Activated CD8-positive, alpha-beta memory T cell treated with anti-CD3 and anti-CD28 coated beads for 1 hour (primary cell): ENCODE results near the gene ELK3.

Experiments used
- DNase-seq, 2 donors: peaks; one replicate each; pipeline ENCODE4 v3.0.0-alpha.2; 2020; ENCODE audit warnings: low read depth in 1 of 2; ENCODE audit errors: extremely low read depth in 1 of 2

Gene ELK3

GRCh38 chr12:96193725-96194575 lies at the start of gene ELK3:
Gene ELK3, plus strand, starts transcription at chr12:96194375.
- DNase-seq, result peak in 1 of 2 donors; percentile 31

- no peak for DNase-seq
These were observed 47.4 kb upstream of the ELK3 start for GRCh38 chr12:96146747-96147146.

DNA sequence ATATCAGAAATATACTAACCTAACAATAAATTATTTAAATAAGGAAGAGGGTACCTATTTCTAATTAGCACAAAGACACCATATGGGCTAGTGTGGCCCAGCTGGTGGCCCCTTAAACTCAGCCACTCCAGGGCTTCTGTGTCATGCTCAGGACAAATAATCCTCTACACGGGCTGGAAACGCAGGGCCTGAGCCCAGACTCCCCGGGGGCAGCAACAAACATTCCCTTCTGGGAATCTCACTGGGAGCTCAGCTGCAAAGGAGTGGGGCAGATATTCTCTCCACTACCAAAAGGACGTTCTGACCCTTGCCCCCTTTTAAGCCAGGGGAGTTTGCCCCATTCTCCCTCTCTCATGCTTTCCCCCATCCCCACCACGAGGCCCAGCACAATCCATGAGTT lies 43.7 kb upstream of the ELK3 start:
- no peak for DNase-seq

- DNase-seq, result no peak
These were observed 42.0 kb upstream of the ELK3 start for GRCh38 chr12:96152164-96152563.

- no peak for DNase-seq
These were observed 40.9 kb upstream of the ELK3 start for GRCh38 chr12:96153131-96153725.

DNA sequence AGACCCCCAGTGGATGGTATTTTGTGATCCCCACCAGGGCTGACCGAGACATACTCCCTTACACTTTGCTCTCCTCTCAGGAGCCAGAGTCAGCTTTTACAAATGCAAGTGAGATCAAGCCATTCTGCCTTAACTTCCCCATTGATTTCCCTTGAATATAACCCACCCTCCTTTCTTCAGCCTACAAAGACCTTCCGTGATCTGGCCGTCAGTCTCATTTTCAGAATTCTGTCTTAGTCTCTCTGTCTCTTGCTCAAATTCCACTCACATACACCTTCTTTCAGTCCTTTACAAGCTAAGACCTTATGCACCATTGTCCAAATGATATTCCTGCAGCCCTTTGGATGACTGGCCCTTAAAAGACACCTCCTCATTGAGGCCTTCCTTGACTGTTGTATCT lies 39.0 kb upstream of the ELK3 start:
- DNase-seq, result no peak

- DNase-seq, result no peak
These were observed 38.4 kb upstream of the ELK3 start for GRCh38 chr12:96155781-96156180.

DNA sequence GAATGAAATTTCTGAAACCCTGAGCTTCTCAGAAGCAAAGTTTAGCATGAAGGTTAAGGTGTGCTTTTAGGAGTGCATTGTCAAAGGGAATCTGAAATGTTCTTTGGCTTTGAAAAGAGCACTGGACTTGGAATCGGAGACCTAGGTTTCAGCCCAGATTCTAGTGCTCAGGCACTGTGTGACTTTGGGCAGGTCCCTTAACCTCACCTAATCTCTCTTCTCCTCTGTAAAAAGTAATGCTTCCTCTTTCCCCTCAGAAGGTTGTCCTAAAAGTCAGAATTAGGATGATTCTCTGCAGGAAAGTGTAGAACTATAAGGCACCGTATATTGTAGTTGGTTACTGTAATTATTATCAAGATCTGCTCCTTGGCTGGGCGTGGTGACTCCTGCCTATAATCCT lies 38.0 kb upstream of the ELK3 start:
- no peak for DNase-seq

GRCh38 chr12:96157427-96157826 lies 36.7 kb upstream of the ELK3 start:
- DNase-seq, result no peak

DNA sequence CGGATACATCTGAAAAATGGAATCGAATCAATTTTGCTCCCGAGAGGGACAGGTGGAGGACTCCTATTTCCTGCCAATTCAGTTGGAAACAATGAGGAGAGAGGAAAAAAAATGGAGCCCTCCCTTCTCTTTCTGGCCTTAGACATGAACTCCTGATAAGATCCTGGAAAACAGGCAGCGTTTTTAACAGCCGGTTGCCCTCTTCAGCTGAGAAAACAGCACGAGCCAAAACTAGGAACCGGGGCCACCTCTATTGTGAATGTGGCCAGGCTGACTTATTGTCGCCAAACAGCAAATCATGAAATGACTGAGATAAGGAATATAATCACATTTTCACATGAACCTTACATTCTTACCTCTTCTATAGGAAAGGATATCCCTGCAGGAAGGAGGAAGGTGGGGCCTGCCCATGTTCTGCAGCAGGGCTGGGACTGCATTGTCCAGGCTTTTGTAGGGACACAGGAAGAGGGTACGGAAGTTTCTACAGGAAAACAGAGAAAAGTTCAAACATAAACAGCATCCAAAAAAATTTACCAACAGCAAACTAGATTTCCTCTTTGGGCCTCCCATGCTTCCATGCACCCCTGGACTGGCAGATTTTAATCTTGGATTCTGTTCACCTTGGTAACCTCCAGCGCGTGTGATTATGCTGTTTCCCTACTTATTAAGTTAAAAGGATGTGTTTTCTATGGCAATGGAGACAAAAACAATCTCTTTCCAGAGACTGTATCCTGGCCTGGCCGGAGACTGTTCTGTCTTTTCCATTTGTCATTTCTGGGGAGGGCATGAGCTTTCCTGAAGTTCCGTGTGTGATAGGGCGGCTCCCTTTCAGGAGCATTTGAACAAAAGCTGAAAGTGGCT lies 29.0 kb upstream of the ELK3 start:
- DNase-seq, result no peak

- DNase-seq, result no peak
These were observed 27.4 kb upstream of the ELK3 start for GRCh38 chr12:96166765-96167164.

DNA sequence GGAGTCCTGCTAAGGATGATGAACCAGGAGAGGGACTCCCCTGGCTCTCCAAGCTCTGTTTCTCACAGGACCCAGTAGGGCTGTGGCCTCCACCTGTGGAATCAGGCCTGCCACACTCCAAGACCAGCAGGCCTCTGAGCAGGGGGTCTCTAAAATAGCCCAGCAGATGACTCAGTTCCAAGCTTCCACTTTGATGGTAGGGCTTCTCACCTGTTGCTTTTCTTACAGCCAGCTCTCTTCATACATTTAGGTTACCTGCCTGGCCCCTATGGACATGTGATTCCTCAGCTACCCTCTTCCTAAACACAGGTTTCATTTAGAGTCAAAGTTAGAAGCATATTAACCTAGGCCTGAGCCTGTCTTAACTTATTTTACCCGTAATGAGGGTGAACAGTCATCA lies 26.7 kb upstream of the ELK3 start:
- DNase-seq, result no peak

DNA sequence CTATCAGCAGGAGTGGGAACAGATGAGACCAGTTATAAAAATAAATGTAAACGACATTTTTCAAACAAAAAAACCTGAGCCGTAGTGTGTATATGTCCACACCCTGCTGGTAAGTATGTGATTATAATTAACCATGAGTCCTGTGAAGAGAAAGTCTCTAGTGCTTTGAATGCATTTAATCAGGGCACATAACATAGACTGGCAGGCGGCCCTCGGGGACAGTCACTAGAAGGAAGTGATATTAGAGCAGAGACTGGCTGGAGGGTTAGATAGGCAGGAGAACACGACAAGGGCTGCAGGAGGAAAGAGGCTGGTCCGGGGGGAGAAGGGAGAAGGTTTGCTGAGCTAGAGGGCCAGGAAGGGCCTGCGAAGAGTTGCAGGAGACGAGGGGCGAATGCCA lies 23.8 kb upstream of the ELK3 start:
- no peak for DNase-seq

DNA sequence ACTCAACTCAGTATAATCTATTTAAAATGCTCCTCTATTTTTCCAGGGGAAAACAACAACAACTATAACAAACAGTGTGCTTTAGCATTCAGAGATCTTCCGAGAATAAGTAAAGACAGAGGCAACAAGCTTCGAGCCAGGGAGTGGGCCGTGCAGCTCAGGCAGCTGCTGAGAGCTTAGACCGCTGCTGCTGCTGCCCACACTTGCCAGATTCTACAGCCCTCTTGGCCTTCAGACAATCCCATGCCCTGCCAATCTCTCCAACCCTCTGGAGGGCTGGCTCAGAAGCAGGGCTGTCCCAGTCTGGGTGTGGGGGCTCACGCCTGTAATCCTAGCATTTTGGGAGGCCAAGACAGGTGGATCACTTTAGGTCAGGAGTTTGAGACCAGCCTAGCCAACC lies 23.4 kb upstream of the ELK3 start:
- DNase-seq, result no peak

DNA sequence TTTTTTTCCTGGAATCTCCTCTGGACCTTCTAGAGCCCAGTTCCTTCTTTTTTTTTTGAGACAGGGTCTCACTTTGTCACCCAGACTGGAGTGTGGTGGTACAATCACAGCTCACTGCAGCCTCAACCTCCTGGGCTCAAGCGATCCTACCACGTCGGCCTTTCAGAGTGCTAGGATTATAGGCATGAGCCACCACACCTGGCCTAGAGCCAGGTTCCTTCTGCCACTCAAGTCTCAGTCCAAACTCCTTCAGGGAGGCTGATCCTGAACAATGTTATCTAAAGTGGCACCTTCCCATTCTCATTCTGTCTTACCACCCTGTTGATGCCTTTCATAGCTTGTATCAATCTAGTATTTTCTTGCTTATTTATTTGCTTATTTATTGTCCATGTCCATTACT lies 22.3 kb upstream of the ELK3 start:
- DNase-seq, result no peak

DNA sequence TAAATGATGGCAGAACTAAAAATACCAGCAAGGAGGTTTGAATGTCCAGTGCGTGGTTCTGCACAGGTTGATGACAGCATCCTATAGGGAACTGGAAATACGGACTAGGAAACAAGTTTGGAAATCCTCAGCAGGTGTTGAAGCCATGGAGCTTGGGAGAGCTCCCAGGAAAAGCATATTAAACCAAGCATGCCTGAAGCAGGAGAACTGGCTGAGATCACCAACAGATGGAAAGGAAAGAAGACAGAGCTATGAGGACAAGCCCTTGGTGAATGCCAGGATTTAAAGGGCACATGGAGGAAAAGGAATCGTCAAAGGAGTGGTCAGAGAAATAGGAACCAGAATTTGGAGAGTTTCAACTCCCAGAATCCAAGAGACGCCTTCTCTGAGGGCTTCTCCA lies 21.2 kb upstream of the ELK3 start:
- DNase-seq, result no peak

- no peak for DNase-seq
These were observed 17.6 kb upstream of the ELK3 start for GRCh38 chr12:96176575-96176974.

DNA sequence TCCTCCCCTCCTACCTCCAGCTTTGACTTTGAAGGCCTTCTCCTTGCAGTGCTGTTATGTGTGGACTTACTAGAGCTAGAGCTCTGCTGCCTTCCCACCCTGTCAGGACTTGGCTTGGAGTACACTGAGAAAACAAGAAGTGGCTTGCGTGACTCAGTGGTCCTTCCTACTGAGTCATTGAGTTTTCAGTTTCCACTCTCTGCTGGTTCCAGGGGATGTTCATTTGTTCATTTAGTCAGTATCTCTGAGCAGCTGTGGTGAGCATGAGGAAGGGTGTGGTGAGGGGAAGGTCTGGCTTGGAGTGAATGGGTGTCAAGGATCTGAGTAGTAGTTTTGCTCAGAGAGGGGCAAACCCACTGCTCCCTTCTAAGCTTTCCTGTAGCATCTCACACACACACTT lies 17.2 kb upstream of the ELK3 start:
- no peak for DNase-seq

DNA sequence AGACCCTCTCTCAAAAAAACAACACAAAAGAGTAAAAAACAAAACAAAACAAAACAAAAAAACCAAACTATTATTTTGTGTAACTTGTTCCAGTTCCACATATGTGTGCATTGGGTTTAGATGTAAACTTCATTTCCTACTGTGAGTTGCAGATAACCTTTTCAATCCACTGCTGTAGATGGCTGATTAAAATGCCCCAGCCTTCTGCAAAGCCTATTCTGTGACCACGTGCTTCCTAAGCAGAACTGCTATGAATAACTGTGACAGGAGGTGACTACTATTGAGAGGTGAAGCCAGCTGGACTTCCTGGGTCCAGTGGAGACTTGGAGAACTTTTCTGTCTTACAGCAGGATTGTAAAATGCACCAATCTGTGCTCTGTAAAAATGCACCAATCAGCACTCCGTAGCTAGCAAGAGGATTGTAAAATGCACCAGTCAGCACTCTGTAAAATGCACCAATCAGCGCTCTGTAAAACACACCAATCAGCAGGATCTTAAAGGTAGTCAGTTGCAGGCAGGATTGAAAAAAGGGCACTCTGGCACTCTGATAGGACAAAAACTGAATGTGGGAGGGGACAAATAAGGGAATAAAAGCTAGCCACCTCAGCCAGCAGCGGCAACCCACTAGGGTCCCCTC lies 10.3 kb upstream of the ELK3 start:
- DNase-seq, result no peak

DNA sequence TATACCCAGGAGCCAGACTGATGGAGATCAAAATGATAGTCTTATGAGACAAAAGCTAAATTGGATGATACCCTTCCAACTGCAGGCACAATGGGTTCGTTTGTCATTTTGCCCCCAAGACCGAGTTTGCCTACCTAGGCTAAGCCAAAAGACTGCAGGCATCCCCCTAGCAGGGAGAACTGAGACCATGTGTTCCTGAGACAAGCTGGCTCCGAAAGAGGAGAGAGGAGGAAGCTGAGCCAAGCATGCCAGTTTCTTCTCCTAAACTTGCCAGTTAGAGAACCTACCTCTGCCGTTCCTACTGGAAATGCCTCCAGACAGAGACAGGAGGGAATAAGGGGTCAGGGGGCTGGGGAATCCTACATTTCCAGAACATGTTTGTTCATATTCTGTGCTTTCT lies 8.3 kb upstream of the ELK3 start:
- DNase-seq, result no peak

- DNase-seq, result no peak
These were observed 7.4 kb upstream of the ELK3 start for GRCh38 chr12:96186607-96187301.
